Suppressor macrophage (primary cell): ENCODE results near the gene HMCN1.

Source experiments
- DNase-seq, 4 experiments: peaks; one replicate each; pipeline ENCODE4 v3.0.0-alpha.2; 2020 to 2022

HMCN1 gene

DNA sequence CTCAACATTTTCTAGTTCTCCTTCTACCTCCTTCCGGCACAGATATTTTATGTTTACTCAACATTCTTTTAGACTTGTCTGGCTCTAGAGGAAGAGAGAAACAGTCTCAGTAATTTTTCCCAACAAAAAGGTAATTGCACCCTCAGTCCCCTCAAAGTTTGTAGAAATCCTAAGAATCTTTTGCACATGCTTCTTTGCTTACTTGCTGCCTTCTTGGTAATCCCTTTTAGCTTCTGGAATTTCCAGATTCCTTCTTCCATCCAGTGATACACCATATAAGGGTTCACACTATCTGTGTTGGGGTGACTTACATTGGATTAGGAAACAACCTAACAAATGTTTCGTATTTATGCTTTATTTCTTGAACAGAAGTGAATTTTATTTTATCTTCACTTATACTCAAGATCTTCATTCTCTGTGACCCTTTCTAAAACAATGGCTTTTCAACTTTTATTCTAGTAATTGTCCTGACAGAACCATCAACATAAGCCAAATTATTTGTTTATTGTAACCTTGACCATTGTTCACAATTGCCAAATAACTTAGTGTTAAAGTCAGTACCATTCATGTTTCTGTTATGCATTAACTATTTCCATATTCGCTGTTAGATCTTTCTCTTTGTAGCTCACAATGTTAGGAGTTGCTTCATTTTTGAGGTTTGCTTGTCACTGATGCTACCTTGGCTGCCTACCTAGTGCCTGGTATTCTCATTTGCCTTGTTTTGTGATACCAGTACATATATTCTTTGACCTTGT, 238.1 kb downstream of the HMCN1 start:
- DNase-seq: no peak

DNA sequence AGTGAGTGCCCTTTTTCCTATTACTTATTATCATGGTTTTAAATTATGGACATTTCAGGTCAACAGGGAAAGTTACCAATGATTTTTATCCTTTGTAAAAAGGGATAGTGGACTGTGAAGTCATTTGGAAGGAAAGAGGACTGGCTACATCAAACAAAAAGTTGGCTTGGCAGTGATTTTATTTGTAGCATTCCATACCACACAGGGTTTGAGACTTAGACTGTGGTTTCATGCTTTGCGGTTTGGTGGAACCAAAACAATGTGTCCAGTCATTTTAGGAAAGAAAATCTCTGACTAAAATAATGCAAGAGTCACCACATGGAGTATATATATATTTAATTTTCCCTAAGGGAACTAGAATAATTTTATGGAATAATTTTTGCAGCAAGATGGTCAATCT, 239.5 kb downstream of the HMCN1 start:
- no peak for DNase-seq

- DNase-seq: no peak
Measured at GRCh38 chr1:185974367-185975170, 240.4 kb downstream of the HMCN1 start.

DNA sequence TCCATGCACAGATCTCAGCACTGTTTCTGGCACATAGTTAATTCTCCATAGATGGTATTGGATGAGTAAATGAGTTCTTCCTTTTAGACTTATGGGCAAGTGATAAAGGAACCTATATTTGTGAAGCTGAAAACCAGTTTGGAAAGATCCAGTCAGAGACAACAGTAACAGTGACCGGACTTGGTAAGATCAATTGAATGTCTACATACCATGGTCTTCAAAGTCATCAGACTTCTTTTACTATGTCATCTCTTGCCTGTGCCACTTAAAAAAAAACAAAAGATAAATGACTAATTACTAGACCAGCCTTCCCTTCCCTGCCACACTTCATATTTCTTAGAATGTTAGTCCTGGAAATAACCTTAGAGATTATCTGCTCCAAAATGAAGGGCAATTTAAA, 246.7 kb downstream of the HMCN1 start:
- DNase-seq: no peak

GRCh38 chr1:185984113-185984836, 250.1 kb downstream of the HMCN1 start:
- peak in 2 of 4 experiments; percentile 3 to 29 for DNase-seq

GRCh38 chr1:185987611-185988321, 253.6 kb downstream of the HMCN1 start:
- no peak for DNase-seq

DNA sequence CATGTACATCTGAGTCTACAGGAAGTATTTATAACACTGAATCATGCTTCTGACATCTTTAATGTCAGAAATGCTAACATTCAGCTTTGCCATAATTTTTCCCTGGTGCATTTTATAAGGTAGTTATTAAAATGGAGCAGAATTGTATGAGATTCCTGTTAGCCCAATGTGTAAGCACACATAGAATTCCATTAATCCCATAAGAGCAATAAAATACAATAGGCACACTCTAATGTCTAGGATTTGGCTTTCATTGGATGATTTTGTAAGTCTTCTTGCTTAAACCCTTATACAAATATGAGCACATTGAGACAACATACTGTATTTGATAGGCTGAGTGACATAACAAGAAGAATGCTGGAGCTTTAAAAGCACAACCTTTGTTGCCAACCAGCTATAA, 256.4 kb downstream of the HMCN1 start:
- no peak for DNase-seq

GRCh38 chr1:185991266-185991665, 257.1 kb downstream of the HMCN1 start:
- DNase-seq: no peak

DNA sequence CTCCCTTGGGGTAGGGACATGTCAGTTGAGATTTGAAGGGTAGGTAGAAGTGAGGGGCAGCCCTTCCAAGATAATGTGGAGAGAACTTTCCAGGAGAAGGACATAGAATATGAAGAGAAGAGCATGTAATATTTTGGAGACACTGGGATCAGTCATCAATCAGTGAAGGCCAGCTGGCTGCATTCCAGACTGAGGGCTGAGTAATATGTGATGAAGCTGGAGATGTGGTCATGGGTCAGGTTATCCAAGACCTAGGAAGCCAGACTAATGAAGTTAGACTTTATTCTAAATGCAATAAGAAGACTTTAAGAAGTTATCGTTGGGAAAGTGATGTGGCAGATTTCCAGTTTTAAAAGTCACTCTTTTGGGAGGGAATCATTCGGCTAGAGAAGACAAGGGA, 262.0 kb downstream of the HMCN1 start:
- DNase-seq: no peak

GRCh38 chr1:185998391-185998790, 264.2 kb downstream of the HMCN1 start:
- DNase-seq: peak; percentile 15 to 39 (median 38)

GRCh38 chr1:186002406-186002805, 268.2 kb downstream of the HMCN1 start:
- DNase-seq: no peak

DNA sequence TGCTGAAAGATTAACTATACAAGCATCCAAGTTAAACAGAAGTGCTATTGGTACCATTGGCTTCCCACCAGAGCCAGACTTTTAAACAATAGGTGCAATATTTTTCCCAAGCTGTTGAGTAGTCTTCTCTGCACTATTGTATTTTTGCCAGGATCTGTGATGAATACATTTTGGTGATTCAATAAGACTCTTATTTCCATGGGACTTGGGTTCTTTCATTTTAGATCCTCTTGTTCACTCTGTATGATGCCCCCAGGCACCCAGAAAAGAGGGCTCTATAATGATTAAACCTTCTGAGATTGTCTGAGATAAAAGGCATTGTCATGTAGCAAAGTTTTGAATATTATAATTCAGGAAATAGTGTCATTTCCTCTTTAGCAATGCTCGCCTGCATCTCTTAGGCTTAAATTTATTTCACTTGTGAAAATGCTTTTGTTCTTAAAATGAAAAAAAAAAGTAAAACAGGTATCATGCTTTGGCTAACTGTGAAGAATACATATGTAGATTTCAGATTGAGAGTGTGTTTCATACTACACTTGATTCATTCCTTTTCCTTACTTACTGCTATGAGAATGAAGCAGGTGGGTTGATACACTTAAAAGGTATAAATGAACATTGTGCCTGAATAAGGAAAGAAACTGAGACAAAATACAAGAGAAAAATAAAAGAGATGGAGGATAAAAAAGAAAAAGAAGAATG, 275.0 kb downstream of the HMCN1 start:
- DNase-seq: no peak

GRCh38 chr1:186014370-186015037, 280.3 kb downstream of the HMCN1 start:
- no peak for DNase-seq

GRCh38 chr1:186016856-186017255, 282.7 kb downstream of the HMCN1 start:
- no peak for DNase-seq

- DNase-seq: no peak
Measured at GRCh38 chr1:186022184-186022583, 288.0 kb downstream of the HMCN1 start.

DNA sequence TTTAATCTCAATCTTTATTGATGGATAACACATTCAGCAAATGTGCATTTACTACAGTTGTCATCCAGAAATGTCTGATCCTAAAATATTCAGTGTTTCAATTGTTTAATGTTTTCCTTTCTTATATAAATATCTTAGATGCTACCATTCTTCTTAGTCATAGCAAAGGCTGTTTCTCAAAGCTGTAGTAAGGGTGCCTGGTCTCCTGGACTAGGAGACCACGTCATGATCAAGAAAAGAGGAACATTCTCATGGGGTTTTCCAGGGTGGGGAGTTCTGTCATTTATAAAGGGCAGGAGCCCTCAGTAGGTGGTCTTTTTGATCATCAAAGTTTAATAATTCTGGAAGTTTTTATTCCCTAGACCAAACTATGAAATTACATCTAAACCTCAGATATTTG, 292.8 kb downstream of the HMCN1 start:
- DNase-seq: no peak

DNA sequence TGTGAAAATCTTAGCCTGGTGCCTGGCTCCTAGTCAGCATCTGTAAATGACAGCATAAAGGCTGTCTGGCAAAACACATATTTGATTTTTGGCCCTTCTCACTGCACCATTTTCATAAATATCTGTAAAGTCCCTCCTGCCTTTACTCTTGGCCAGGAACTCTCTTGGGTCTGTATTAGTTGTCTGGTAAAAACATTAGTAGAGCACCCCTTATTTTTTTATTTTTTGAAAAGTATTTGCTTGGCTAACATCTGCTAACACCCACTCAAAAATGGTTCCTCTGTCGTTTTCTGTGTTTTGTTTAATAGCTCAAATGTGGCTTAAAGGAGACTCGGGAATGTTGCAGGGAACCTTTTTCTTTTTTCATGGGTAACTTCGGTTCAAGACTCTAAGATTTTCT, 293.4 kb downstream of the HMCN1 start:
- no peak for DNase-seq

- no peak for DNase-seq
Measured at GRCh38 chr1:186030453-186030852, 296.3 kb downstream of the HMCN1 start.

- no peak for DNase-seq
Measured at GRCh38 chr1:186033847-186034271, 299.7 kb downstream of the HMCN1 start.

DNA sequence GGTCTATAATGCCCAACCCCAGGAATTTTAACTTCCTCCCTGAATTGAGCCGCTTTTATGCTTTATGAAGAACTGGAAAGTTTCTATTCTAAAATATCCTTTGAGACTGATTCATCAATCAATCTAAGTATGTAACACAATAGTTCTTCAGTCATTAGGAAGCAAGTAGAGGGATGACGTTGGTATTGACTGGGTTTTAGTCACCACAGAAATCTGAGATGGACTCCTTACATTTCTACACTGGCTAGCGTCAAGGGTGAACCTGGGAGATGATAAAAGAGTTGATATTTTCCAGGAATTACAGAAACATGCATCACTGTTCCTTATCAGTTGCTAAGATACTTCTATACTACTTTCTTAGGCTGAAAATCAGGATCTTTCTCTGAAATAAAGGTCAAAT, 308.0 kb downstream of the HMCN1 start:
- no peak for DNase-seq

DNA sequence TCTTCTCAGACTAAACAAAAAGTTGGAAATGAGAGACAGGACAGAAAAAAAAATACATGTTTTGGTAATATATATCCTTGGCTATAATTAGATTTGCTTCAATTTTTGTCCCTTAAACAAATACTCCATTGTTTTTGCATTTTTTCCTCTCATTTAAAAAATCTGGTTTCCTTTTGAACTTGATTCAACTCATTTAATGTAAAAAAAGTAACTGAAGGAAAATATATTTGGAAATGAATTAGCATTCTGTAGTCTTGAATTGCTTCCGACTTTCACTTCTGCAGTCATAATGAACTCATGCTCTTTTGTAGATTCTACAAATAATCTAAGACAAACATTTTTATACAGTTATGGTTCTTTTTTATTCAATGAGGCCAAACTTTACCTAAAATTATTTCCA, 309.1 kb downstream of the HMCN1 start:
- DNase-seq: no peak
